Eye (tissue), 1 donor: ENCODE data around the gene CD9.
A peak's percentile ranks its signal among the peaks of the same experiment; 100 is the strongest.
"Not testable (repeated sequence)": the region's sequence is repeated elsewhere in the genome, so short reads cannot be mapped to it uniquely, and the experiment has no call there.

Experiments used
- DNase-seq: peaks from one replicate; pipeline ENCODE4 v3.0.0-alpha.2; 2015

Gene CD9

DNA sequence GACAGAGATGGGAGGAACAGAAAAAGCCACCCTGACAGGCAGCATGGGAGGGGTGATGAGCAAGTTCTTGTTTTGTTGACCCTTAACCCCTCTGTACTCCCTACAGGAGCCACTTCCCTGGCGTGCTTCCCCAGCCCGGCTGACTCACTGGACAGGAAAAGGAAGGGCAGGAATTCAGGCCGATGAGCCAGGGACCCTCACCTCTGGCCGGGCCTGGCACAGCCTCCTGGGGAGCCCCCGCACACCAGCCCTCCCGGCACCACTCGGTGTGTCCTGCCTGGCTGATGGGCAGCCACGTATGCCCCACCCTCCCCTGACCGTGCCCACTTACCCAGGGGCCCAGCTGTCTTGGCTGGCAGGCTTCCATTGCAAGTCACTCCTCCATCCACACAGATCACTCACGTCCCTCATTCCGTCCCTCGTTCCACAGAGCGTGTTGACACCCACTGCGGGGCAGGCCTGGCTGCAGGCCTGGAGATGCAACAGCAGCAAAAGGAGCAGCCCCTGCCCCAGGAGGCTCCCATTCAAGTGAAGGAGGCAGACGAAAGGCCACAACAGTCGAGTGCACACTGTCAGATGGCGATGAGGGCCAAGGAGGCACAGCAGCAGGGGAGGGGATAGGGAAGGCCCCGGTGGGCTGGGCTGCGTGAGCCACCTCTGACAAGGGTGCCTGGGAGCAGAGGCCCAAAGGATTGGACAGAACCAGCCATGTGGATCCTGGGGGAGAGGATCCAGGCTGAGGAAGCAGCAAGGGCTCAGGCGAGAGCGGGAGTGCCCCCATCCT, 19.7 kb upstream of the CD9 start:
- DNase-seq: peak; percentile 31

DNA sequence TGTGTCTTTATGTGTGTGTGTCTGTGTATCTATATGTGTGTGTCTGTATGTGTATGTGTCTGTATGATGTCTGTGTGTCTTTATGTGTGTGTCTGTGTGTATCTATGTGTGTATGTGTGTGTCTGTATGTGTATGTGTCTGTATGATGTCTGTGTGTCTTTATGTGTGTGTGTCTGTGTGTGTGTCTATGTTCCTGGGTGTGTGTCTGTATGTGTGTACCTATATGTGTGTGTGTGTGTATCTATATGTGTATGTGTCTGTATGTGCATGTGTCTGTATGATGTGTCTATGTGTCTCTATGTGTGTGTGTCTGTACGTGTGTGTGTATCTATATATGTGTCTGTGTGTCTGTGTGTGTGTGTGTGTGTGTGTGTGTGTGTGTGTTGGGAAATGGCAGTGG, 19.0 kb upstream of the CD9 start:
- no peak for DNase-seq

DNA sequence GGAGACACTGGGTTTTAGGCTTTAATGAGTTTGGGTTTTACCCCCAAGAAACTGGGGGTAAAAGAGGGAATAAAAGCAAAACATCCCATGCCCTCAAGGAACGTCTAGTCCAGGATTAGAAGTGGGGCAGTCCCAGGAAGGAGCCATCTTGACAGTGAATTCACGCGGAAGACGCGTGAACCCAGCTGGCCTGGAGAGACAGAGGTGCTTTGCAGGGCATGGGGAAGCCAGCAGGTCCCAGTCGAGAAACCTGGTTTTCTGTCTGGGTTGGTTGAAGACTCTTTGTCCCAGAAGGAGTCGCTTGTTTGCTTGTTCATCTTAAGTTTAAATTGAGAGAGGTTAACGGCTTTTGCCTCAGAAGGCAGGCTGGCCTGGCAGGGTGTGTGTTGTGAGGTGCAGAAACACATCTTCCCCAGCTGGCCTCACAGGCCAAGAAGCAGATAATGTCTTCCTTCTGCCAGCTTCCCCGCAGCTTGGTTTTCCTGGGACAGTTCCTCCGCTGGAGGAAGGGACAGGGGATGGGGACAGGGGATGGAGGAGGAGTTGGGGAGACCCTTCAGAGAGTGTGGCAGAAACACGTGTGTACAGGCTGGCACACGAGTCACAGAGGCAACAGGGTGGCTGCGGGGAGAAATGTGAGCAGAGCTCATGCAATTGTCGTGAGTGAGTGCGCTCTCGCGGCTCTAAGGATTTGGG, 18.5 kb upstream of the CD9 start:
- no peak for DNase-seq

DNA sequence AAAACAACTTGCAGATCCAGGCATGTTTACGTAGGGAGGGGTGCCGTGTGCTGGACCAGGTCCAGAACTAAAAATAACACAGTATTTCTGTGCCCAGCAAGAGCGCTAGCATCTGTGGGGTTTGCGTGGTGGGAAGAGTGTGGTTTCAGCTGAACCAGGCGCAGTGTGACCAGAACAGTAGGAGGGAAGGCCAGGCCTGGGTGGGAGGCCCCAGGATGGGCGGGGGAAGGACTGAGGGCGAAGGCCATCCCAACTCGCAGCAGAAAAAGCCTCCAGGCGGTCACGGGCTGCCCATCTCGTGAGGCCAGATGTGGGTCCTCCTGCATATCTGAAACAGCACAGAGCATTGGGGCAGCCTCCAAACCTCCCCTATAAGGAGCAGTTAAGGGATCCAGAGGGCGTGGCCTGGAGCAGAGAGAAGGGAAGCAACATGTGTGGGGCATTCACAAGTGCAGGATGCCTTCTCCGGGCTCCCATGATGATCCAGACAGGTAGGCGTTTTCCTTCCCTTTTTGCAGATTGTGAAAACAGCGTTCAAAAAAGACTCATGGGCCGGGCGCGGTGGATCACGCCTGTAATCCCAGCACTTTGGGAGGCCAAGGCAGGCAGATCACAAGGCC, 17.8 kb upstream of the CD9 start:
- DNase-seq: peak; percentile 70

DNA sequence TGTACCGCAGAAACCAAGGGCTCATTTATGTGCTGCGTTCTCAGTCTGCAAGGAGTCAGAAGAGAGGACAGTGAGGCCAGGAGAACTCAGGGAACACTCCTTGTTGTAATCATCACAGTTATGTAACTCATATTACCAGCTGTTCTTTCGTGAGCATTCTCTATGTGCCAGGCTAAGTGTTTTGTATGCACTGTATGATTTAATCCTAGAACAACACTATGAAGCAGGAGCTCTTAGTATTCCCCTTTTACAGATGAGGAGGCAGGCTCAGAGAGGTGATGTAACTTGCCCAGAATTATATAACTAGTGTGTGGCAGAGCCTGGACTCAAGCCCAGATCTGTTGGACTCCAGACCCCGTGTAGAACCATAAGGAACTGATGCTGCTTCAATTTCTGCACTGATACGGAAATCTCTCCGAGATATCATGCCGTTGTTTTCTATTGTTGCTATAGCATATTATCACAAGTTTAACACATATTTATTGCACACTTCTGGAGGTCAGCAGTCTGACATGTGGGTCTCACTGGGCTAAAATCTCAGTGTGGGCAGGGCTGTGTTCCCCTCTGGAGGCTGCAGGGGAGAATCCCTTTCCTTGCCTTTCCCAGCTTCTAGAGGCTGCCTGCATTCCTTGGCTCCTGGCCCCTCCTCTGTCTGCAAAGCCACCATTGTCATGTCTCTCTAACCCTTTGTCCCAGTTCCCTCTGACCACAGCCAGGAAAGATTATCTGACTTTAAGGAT, 16.3 kb upstream of the CD9 start:
- DNase-seq: no peak

DNA sequence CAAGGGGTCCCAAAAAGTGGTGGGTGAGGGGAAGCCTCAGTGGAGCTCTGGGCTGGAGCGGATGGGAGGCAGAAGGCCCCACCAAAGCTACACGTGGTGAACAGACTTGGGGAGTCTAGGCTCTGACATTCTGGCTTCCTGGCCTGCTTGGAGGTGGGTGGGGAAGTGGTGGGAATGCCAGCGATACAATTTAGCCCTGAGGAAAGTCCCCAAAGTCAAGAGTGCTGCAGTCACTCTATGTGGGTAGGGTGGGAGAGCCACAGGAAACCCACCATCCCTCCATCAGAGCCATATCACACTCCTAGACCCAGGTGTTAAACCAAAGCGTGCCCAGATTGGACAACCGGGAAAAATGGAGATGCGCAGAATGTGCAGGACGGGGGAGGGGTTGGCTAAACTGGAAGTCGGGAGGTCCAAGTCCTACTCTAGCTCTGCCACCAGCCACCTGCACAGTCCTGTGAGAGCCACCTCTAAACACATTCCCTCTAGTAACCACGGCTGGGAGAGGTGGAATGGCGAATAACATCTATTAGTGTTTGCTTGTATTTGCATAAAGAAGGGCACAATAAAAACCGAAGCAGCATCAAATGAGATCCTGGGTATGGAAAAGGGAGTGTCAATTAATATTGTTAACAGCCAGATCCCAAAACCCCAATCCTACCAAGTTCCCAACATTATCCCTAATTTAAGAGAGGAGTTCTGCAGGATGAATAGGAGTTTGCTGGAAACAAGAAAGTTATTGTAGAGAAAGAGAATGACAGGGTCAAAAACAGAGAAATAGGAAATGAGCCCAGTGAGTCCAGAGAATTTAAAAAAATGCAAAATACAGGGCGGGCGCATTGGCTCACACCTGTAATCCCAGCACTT, 14.0 kb upstream of the CD9 start:
- DNase-seq: no peak

DNA sequence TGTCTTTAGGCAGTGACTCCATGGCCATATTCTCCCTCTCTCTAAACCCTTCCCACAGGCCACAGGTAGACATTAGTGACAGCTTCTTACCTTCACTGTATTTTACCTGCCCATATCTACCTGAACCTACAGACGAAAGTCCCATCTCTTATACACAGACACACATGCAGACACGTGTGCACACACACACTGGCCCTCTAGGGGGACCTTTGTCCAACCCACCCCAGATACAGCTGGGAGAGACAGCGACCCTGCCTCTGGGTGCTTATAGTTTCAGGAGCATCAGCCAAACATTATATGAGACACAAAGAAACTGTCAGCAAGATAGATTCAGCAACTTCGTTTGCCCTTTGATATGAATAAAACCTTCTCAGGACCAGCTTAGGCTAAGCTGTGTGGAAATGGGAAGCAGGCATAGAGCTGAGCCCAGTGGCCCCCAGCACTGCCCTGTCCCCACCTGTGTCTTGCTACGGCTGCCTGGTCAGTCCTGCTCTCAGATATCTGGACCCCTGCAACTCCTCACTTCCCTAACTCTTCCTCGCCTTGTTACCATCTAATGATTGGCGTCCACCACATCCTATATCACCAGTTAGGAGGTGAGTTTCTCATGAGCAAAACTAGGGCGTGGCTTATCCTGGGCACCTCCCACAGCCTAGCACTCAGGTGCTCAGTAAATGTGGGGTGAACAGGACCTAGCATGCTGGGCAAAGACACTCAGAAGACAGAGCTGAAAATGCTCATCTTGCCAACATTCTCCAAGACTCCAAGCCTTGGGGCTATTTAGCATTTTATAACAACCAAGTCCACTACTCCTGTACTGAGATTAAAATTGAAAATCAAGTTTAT, 12.0 kb upstream of the CD9 start:
- no peak for DNase-seq

DNA sequence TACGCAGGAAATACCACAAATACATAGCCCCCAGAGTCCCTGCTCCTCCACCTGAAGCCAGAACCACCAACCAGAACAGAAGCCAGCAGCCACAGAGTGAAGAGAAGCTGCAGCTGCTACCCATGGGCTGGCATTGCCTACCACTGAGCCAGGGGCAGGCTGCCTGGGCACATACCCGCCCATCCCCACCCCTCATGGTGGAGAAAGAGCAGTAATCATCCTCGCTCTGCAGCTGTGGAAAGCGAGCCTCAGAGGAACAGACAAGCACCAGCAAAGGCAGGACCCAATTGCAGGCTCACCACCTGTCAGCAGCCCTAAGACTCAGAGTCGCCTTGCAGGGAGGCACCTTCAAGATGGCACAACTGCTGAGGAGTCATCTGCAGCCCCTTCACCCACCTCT, 11.2 kb upstream of the CD9 start:
- no peak for DNase-seq

DNA sequence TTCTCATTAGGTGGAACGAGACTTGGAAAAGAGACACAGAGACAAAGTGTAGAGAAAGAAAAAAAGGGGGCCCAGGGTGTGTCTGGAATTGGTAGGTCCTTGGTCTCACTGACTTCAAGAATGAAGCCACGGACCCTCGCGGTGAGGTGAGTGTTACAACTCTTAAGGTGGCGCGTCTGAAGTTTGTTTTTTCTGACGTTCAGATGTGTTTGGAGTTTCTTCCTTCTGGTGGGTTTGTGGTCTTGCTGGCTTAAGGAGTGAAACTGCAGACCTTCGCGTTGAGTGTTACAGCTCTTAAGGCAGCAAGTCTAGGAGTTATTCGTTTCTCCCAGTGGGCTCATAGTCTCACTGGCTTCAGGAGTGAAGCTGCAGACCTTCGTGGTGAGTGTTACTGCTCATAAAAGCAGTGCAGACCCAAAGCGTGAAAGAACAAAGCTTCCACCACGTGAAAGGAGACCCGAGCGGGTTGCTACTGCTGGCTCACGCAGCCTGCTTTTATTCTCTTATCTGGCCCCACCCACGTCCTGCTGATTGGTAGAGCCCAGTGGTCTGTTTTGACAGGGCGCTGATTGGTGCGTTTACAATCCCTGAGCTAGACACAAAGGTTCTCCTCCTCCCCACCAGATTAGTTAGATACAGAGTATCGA, 10.1 kb upstream of the CD9 start:
- not testable (repeated sequence) for DNase-seq

DNA sequence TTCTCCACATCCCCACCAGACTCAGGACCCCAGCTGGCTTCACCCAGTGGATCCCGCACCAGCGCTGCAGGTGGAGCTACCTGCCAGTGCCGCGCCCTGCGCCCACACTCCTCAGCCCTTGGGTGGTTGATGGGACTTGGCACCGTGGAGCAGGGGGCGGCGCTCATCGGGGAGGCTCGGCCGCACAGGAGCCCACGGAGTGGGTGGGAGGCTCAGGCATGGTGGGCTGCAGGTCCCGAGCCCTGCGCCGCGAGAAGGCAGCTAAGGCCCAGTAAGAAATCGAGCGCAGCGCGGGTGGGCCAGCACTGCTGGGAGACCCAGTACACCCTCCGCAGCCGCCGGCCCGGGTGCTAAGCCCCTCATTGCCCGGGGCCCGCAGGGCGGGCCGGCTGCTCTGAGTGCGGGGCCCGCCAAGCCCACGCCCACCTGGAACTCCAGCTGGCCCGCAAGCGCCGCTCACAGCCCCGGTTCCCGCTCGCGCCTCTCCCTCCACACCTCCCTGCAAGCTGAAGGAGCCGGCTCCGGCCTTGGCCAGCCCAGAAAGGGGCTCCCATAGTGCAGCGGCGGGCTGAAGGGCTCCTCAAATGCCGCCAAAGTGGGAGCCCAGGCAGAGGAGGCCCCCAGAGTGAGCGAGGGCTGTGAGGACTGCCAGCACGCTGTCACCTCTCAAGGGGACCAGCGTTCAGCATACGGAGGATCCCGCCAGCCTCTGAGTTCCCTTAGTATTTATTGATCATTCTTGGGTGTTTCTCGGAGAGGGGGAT, 9.3 kb upstream of the CD9 start:
- DNase-seq: not testable (repeated sequence)

DNA sequence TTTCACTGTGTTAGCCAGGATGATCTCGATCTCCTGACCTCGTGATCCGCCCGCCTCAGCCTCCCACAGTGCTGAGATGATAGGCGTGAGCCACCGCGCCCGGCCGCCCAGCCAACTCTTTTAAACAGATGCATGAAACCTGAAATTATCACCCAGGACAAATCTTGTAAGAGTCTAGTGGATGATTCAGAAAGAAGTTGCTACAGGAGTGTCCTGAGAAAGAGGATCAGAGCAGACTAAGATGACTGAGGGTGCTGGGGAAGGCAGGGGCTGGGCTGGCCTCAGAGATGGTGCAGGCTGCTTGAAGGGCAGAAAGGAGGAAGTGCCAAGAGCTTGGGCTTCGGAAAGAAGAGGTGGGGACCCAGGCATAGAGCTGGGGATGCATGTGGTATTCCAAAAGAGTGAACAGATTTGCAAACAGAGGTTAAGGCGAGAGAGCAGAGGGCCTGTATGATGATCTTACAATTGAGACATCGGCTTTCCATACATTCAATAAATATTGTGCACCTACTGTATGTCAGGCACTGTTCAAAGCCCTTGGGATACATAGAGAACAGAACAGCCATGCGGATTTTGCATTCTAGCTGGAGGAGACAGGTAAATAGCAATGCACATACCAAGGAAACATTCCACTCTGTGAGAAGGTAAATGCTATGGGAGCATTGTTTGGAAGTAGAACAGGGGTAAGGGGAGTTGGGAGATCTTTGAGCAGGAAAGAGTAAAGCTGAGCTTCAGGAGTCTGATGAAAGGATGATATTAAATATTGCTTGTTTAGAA, 7.4 kb upstream of the CD9 start:
- no peak for DNase-seq

DNA sequence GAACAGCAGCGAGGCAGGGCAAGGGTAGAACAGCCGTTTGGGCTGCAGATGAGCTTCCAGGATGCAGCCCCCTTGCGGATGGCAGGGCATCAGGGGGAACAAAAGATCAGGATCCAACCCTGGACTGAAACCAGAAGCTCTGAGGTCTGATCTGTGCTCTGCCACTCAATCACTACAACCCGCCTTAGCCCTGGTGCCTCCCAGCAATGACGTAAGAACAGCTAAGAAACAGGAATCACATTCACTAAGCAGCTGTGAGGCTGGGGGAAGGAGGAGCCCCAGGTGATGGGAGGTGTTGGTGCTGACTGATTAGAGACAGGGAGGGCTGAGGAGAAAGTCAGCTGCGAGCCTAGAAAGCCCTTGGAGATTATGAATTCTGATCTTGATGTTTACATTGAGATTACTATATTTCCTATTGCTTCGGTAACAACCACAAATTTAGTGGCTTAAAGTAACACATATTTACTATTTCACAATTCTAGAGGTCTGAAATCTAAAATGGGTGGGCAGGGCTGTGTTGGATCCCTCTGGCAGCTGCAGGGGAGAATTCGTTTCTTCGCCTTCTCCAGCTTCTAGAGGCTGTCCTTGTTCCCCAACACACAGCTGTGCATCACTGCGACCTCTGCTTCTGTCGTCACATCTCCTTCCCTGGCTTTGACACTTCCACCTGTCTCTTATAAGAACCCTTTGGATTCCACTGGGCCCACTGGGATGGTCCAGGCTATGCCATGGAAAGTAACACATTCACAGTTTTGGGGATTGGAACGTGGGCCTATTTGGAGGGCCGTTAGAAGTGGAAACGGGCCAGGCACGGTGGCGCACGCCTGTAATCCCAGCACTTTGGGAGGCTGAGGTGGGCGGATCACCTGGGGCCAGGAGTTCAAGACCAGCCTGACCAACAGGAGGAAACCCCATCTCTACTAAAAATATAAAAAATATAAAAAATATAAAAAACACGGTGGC, 6.1 kb upstream of the CD9 start:
- DNase-seq: peak; percentile 48

DNA sequence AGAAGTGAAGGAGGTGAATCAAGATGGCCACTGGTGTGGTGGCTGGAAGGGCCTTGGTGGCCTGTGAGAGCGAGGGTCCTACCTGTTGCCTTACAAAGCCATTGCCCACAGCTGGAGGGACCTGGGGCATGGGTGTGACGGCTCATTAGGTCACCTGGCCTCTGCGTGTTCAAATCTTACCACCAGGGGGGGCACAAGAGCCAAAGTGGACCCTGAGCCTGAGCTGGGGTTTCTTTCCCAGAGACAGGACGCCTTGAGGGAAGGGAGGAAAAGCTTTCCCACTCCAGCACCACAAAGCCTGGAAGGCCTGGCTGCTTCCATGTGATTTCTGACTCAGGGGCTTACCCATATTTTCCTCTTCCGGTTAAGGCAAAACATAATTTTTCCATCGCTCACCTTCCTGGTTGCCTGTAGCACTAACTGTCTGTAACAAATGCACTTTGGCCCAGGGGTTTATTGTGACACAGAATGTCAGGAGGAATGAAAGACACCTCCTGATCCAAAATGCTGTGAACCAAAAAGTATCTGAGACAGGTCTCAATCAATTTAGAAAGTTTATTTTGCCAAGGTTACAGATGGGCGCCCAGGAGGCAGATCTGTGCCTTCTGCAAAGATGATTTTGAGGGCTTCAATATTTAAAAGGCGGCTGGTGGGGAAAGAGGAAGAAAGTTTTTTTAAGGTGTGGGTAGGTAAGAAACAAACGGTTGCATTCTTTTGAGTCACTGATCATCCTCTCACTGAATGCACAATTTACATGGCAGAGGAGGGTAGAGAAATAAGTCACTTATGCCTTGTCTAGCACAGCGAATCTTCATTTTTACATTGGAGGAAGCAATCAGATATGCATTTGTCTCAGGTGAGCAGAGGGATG, 4.3 kb upstream of the CD9 start:
- peak; percentile 96 for DNase-seq

DNA sequence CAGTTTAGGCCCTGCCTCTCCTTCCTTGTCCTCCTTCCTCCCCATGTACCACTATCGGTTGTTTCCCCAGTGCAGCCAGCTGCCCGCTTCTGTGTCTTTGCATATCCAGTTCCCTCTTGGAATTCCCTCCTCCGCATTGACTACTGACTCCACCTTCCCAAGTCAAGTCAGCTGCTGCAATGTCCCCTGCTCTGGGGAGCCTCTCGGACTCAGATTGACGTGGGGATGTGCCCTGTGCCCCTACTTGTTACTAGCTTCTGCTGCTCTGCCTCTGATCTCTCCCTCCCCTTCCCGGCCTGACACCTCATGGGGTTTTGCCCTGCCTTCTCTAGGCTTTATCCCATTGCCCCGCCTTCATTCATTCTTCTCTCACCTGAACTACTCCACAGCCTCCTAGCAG, 2.1 kb upstream of the CD9 start:
- no peak for DNase-seq

DNA sequence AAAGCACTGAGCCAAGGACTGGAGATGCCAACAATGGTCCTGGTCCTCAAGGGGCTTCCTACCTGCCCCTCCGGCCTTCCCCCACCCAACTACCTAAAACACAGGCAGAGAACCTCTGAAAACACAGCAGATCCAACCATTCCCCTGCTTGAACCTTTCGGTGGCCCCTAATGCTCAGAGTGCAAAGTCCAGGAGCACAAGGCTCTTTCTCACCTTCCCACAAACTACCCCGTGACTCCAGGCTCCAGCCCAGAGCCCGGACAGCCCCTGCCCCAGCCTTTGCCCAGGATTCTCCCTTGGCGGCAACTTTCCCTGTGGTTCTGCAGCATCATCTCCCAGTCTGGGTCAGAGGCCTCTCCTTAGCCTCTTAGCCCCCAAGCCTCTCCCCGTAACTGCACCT, 1.6 kb upstream of the CD9 start:
- no peak for DNase-seq

DNA sequence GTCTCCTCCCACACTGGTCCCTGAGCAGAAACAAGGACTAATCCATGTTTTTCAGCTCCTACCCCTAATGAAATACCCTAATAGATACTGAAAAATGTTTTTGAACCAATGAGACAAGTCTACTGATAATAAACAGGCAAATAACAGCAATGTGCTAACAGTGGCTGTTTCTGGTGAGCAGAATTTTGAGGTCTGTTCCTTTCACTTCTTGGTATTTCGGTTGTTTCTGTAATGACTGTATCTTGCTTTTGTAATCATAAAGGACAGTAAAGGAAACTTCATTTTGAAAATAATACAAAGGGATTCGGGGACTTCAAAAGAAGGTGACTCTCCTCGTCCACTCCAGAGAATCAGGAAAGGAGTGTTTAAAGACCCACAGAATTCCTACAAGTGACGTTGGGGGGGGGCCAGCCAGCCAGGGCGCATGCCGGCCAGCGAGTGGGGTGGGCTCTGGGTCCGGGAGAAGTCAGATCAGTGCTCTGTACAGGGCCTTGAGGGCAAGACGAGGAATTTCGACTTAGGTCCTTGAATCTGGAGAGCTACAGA, 1.1 kb upstream of the CD9 start:
- DNase-seq: no peak
